ENCODE data around the gene PCDHGA1. TPM values are rescaled to one million over a fixed set of nuclear protein-coding genes. Genes with fewer than 3 reads are reported as not detected.

PCDHGA1 gene
- total and polyA plus RNA-seq, 9 of the 15 experiments (the other 6 are each of a cell fraction or from before 2014, with no cell fraction given): 0.05 to 0.26 (median 0.18) TPM; not detected in 2

DNA sequence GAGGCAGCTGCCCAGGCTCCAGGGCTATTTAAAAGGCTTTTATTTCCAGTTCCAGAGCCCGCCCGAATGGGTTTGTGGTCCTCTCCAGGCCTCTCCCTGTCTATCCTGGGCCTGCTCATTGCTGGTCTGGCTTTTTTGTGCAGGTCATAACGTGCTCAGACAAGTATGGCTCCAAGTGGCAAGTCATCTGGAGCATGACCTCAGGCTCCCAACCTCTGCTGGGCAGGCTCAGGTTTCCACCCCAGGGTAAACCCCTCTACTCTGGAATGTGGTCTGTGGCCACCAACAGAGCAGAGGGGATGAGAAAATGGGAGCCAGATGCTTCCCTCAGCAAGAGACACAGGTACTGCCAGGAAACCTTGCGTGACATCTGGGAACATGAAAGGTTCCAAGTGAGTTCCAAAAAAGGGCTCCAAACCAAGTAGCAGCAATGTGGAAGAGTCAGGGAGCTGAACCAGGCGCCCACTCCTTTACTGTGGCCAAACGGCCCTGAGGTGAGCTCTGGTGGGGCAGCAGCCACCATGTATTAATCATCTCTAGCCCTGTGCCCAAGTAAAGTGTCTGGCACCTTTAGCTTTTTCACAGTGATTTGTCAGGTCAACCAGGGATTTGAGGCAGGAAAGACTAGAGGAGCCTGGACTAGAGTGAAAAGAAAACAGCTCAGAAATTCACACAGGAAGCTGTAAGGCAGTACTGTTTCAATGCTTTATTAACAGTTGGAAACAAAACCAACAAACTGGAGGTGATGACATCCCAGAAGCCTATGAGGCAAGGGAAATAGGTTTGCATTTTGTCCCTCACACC is 184.2 kb downstream of the PCDHGA1 start:
- Histone ChIP-seq H3K4me3 (no peak overlapping the region), H3K27ac (ENCODE audit: extremely low read depth, low read depth, low read length) (no peak overlapping the region), H3K36me3 (ENCODE audit: control insufficient read depth, insufficient read depth, low read length) (peaks cover 65% of the 10 kb centered on the region), H3K9me3 (replicated peaks; ENCODE audit: control insufficient read depth, insufficient read depth, low read depth, low read length) (no peaks in the 10 kb centered on the region), H3K4me1 (replicated peaks in 1 of 2; ENCODE audit: control insufficient read depth in 2 of 2, insufficient read depth in 2 of 2, low read length in 2 of 2) (peaks cover 5 to 17% of the 10 kb centered on the region in 2 experiments; a peak in 3 of 5 replicates), H3K4me2 (ENCODE audit: insufficient read depth, low read length) (no peak overlapping the region), H2AFZ (ENCODE audit: low read depth, low read length) (no peak overlapping the region), H3K9ac (ENCODE audit: insufficient read depth in 1 of 2, low read depth in 2 of 2, low read length in 2 of 2) (no peak overlapping the region), H3K9me1 (ENCODE audit: control insufficient read depth, insufficient read depth, low read length) (peaks cover 8% of the 10 kb centered on the region), H3K79me2 (ENCODE audit: control insufficient read depth, insufficient read depth, low read length) (no peaks in the 10 kb centered on the region), H4K20me1 (replicated peaks; ENCODE audit: control insufficient read depth, insufficient read depth, low read length) (no peaks in the 10 kb centered on the region), H3K27me3 (ENCODE audit: control insufficient read depth in 2 of 2, insufficient read depth in 2 of 2, low read length in 2 of 2) (peaks cover 0 to 2% of the 10 kb centered on the region in 2 experiments; a peak in 1 of 5 replicates)
- no TSS peak for BruUV-seq (replicated peaks)
- TF ChIP-seq ARID1B (IDR thresholded peaks at IDR 0.05) (no peak), FUS (optimal IDR thresholded peaks at IDR 0.05; ENCODE audit: low read depth, low read length) (no peak), GATA2 (CRISPR knock-in tag; IDR thresholded peaks at IDR 0.05) (no peak), RBM14 (IDR thresholded peaks at IDR 0.05; ENCODE audit: borderline replicate concordance, insufficient read depth, low read depth, low read length) (no peak), ZFP1 (CRISPR knock-in tag; IDR thresholded peaks at IDR 0.05) (no peak), SRSF3 (IDR thresholded peaks at IDR 0.05; ENCODE audit: insufficient read depth, low read length) (no peak), PCBP1 (IDR thresholded peaks at IDR 0.05; ENCODE audit: low read depth, low read length, poor library complexity, severe bottlenecking) (no peak), TEAD1 (CRISPR knock-in tag; IDR thresholded peaks at IDR 0.05) (no peak)
- TF ChIP-seq, protein P1, sequence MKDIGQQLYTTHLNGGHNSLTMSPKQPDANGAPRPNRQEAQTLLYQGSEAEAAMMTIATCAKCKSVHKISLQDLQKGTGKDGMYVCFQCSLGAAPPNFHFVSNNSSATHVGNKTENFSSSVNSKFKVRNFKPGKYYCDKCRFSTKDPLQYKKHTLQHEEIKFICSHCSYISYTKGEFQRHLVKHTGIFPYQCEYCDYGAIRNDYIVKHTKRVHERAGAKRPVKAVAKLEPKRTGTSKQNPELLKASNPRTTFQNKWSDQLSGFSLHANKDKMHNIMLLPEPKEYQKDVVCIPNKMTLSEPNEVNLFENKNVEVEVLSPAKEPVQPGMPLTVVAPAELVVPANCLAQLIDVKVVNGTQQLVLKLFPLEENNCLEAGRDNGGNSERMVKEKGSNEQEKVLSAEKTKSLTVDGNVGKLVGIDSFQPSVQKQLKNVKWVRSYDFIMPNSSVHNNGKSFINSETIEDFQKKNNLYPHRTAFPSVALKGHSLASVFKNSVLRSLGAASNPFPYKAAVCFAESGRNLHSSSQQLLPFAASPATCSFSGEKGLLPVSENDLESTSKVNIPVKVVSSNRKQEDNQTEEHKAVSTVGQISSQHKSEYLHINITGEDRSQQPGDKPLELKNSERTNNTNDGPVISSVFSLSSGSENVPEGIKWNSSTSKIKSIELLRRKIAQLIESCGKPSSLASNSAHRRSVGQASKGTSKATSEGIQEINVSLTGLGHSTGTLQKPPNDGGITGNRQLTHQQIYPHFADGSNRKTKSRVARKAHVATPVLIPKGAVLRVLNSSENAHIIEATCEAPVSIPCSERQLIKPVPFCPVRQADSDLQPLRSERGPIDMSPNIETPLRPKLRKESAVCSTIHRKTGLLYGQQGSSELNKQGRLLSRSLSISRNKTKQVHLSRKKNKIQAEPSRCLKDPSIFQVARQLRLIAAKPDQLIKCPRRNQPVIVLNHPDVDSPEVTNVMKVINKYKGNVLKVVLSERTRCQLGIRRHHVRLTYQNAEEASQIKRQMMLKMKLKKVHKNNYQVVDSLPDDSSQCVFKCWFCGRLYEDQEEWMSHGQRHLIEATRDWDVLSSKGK (CRISPR knock-in tag; IDR thresholded peaks at IDR 0.05): no peak
- ChIA-PET POLR2A (interaction anchor here (0.6 to 1.8 kb wide), 9 partner anchors 17 to 194 kb away, joined by 3 to 7 read pairs (median 4); partner anchors contain the start of genes PCDHGC5 and TAF7), CTCF (ENCODE audit: low intra/inter-chr PET ratio) (interaction anchor here (0.6 to 1.2 kb wide), 2 partner anchors 141 to 152 kb away, joined by 3 read pairs; partner anchors contain the start of gene PCDHGA6)
- in situ Hi-C loops (cut with MboI): no loop called here
- FAIRE-seq (no peak), ATAC-seq (no peak), DNase-seq (ENCODE audit: extremely low read depth in 1 of 4, low spot score in 3 of 4) (no peak)
- 92% methylated on average over 5 of the region's 6 CpGs for WGBS (ENCODE audit: insufficient coverage, low coverage, missing lambda C conversion rate)
- intact Hi-C loops (cut with micrococcal nuclease): loop anchor here (5.0 to 10.0 kb wide), 3 partner anchors 92 to 280 kb away; partner anchors contain the start of genes PCDHGA11 and PCDHGA3

All from K562 (cell line).